ENCODE measurements around the gene ADORA1. TPM values are rescaled to one million over a fixed set of nuclear protein-coding genes. Genes with fewer than 3 reads are reported as not detected.

The ADORA1 gene
- total RNA-seq, 4 donors from 2014 or later: 0.64 to 1.7 (median 0.66) TPM; not detected in 1

DNA sequence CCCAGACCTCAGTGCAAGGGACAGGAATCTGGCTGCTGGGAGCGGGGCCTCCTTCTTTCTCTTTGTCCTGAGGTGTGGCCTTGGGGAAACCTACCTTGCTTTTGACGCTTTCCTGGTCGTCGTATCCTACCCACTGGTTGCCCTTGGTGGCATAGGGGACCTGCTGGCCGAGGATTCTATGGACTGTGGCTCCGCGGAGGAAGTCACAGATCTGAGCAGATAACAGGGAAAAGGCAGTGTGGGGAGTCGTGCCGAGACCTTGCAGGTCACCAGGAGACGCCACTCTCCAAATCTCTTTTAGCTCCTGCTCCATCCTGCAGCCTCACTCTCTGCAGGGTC, 52.1 kb downstream of the ADORA1 start:
- no peak overlapping the region for H3K27ac ChIP-seq
- no peak for TF ChIP-seq POLR2A (IDR thresholded peaks at IDR 0.05)
- no peak for TF ChIP-seq CTCF (IDR thresholded peaks at IDR 0.05)
- intact Hi-C loops (cut with DNase I): no loop called here
- DNase-seq: no peak
- WGBS, 2 donors: 75 to 95% methylated on average over 4 of the region's 10 CpGs
- H3K27me3 ChIP-seq: peaks cover 0 to 4% (median 0%) of the 10 kb centered on the region in 4 donors
- no peaks in the 10 kb centered on the region for H3K9me3 ChIP-seq
- no peaks in the 10 kb centered on the region for H3K36me3 ChIP-seq
- H3K4me1 ChIP-seq: peaks cover 1 to 32% (median 6%) of the 10 kb centered on the region in 3 donors
- H3K4me3 ChIP-seq: no peak overlapping the region

DNA sequence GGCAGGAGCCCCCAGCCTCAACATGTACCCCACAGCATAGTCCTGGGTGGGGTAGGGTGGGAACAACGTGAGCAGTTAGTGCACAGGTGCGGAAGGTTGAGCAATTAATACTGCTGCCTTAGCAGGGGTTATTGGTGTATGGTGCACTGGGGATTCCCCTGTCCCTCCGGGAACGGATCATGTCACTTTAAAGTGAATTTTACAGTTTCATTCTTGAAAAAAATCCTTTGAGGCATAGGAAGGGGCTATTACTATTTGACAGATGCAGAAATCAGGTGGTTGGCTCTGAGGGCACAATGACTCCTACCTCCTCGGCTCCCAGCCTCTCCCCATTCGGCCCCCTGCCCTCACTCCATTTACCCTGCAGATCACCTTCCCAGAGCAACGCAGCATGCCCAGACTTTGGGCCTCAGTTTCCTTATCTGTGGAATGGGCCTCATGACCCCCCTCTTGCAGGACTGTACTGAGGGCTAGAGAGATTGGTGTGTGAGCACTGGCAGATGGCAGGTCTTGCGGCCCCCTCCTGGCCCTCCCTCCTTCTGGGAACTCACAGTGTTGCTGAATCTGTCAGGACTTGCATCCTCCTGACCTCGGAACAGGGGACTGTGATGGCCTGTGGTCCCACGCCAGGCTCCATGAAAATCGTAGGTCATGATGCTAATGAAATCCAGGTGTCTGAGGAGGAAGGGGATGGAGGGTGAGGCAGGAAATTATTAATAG, 53.2 kb downstream of the ADORA1 start:
- no peaks in the 10 kb centered on the region for H3K9me3 ChIP-seq
- H3K36me3 ChIP-seq: no peaks in the 10 kb centered on the region
- peaks cover 12 to 37% (median 12%) of the 10 kb centered on the region in 3 donors for H3K4me1 ChIP-seq
- DNase-seq: no peak
- no peak overlapping the region for H3K4me3 ChIP-seq
- intact Hi-C loops (cut with DNase I): no loop called here
- H3K27me3 ChIP-seq: no peaks in the 10 kb centered on the region
- no peak overlapping the region for H3K27ac ChIP-seq
- no peak for TF ChIP-seq CTCF (IDR thresholded peaks at IDR 0.05)
- TF ChIP-seq POLR2A (IDR thresholded peaks at IDR 0.05): no peak
- 76 to 82% methylated on average over 6 to 9 of the region's 11 CpGs for WGBS, 2 donors

DNA sequence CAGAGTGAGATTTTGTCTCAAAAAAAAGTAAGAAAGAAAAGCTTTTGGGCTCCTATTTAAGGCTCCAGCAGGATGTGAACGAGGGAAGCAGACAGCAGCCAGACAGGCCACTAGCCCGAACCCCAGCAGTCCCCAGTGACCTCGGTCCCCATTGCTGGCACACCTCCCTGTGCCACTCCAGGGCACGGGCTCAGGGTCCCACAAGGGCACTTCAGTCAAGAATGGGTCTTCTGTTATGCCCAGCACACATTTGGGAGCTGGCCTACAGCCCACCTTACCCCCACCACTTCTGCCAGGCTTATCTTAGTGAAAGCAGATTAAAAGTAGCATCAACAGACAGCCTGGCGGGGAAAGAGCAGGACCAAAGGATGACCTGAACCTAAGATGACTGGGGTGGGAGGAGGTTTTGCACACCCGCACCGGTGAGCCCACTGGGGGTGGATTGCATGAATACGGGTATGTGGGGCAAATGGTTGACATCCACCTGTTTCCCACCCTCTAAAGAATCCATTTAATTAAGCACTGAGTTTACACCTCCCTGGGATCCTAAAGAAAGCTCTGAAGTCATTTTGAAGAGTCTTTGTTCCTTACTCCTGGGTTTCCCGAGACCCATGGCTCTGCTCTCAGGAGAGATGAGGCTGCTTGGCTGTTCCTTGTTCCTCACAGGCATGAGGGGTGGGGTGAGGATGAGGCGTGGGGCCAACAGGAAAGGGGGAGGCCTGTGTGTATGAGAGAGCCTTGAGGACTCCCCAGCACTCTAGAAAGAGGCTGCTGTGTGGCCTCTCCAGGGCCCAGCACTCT, 54.3 kb downstream of the ADORA1 start:
- Histone ChIP-seq H3K9me3 (no peaks in the 10 kb centered on the region), H3K27me3 (no peaks in the 10 kb centered on the region), H3K4me3 (no peak overlapping the region), H3K4me1 (peaks cover 22 to 37% (median 22%) of the 10 kb centered on the region in 3 donors), H3K27ac (no peak overlapping the region), H3K36me3 (no peaks in the 10 kb centered on the region)
- no peak for TF ChIP-seq CTCF (IDR thresholded peaks at IDR 0.05)
- TF ChIP-seq POLR2A (IDR thresholded peaks at IDR 0.05): no peak
- WGBS, 2 donors: 79 to 86% methylated on average over 7 to 8 of the region's 10 CpGs
- DNase-seq: no peak
- intact Hi-C loops (cut with DNase I): no loop called here

DNA sequence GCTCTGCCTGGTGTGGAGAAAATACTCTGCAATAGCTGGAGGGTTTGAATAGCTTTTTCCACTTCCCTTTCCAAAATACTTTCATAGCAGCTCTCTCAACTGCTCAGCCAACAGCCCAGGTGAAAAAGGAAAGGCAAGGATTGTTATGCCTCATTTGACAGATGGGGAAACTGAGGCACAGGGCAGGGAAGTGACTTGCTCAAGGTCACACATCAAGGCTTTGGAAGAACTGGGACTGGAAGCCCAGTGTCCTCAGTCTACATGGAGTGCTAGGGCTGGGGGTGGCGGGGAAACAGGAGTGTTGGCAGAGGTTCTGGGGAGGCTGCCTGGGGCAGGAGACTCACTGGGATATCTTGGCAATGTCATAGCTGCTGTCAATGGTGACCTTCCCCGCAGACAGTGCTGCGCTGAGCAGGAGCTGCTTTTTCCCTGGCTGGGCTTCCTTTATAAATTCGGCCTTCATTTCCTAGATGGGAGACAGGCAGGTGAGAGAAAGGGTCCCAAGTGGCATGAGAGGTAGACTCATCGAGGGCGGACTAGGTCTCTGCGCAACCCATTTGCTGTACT, 54.9 kb downstream of the ADORA1 start:
- intact Hi-C loops (cut with DNase I): no loop called here
- DNase-seq: no peak
- no peaks in the 10 kb centered on the region for H3K9me3 ChIP-seq
- peaks cover 25 to 37% (median 25%) of the 10 kb centered on the region in 3 donors for H3K4me1 ChIP-seq
- H3K27me3 ChIP-seq: no peaks in the 10 kb centered on the region
- H3K27ac ChIP-seq: no peak overlapping the region
- TF ChIP-seq CTCF (IDR thresholded peaks at IDR 0.05) (no peak), POLR2A (IDR thresholded peaks at IDR 0.05) (no peak)
- 85 to 88% methylated on average over 4 to 6 of the region's 7 CpGs for WGBS, 2 donors
- no peaks in the 10 kb centered on the region for H3K36me3 ChIP-seq
- no peak overlapping the region for H3K4me3 ChIP-seq

- H3K4me3 ChIP-seq: no peak overlapping the region
- no peaks in the 10 kb centered on the region for H3K27me3 ChIP-seq
- peaks cover 25 to 40% (median 27%) of the 10 kb centered on the region in 3 donors for H3K4me1 ChIP-seq
- TF ChIP-seq POLR2A (IDR thresholded peaks at IDR 0.05) (no peak), CTCF (IDR thresholded peaks at IDR 0.05) (no peak)
- no peak for DNase-seq
- intact Hi-C loops (cut with DNase I): no loop called here
- 66 to 90% methylated on average over 2 of the region's 2 CpGs for WGBS, 2 donors
- H3K9me3 ChIP-seq: no peaks in the 10 kb centered on the region
- no peaks in the 10 kb centered on the region for H3K36me3 ChIP-seq
- no peak overlapping the region for H3K27ac ChIP-seq
Measured at GRCh38 chr1:203183828-203184227, 56.3 kb downstream of the ADORA1 start.

Measured in esophagus squamous epithelium (tissue), 5 donors.